BLaER1 (cell line): ENCODE results near the gene THEMIS.
"Not testable (repeated sequence)": the region's sequence is repeated elsewhere in the genome, so short reads cannot be mapped to it uniquely, and the experiment has no call there.

ENCODE experiments used
- H3K27ac ChIP-seq: shearing (Covaris generic); formaldehyde crosslinking; 2 replicates; pipeline ENCODE4 v1.8.1; 2022
- H3K27me3 ChIP-seq: shearing (Covaris generic); formaldehyde crosslinking; 2 replicates; pipeline ENCODE4 v1.8.1; 2022
- H3K36me3 ChIP-seq: shearing (Covaris generic); formaldehyde crosslinking; 2 replicates; pipeline ENCODE4 v1.8.1; 2022
- H3K4me1 ChIP-seq: shearing (Covaris generic); formaldehyde crosslinking; 2 replicates; pipeline ENCODE4 v1.8.1; 2022
- H3K4me2 ChIP-seq: shearing (Covaris generic); formaldehyde crosslinking; 2 replicates; pipeline ENCODE4 v1.8.1; 2022
- H3K4me3 ChIP-seq: shearing (Covaris generic); formaldehyde crosslinking; 2 replicates; pipeline ENCODE4 v1.8.1; 2022
- H3K9ac ChIP-seq: shearing (Covaris generic); formaldehyde crosslinking; 2 replicates; pipeline ENCODE4 v1.8.1; 2022
- H3K9me3 ChIP-seq: shearing (Covaris generic); formaldehyde crosslinking; 2 replicates; pipeline ENCODE4 v1.8.1; 2022
- H4K20me1 ChIP-seq: shearing (Covaris generic); formaldehyde crosslinking; 2 replicates; pipeline ENCODE4 v1.8.1; 2022
- Cebpa-rat ChIP-seq: shearing (Covaris generic); IDR thresholded peaks from 2 replicates; pipeline ENCODE4 v1.8.1; 2022

The THEMIS gene

GRCh38 chr6:127790571-127790970 lies 110.3 kb downstream of the THEMIS start:
- Histone ChIP-seq H3K9me3 (0 out of 2 replicates have a peak, but pooled peaks cover 5% of the 10 kb centered on the region), H3K36me3 (no peaks in the 10 kb centered on the region), H4K20me1 (no peaks in the 10 kb centered on the region), H3K4me1 (no peaks in the 10 kb centered on the region), H3K27ac (no peak overlapping the region), H3K27me3 (no peaks in the 10 kb centered on the region), H3K4me3 (no peak overlapping the region), H3K4me2 (no peak overlapping the region), H3K9ac (no peak overlapping the region)
- TF ChIP-seq Cebpa-rat, result no peak

GRCh38 chr6:127786109-127786508 lies 114.7 kb downstream of the THEMIS start:
- TF ChIP-seq Cebpa-rat, result no peak
- Histone ChIP-seq H4K20me1 (no peaks in the 10 kb centered on the region), H3K4me2 (no peak overlapping the region), H3K36me3 (no peaks in the 10 kb centered on the region), H3K27ac (no peak overlapping the region), H3K9me3 (0 out of 2 replicates have a peak, but pooled peaks cover 2% of the 10 kb centered on the region), H3K4me1 (no peaks in the 10 kb centered on the region), H3K4me3 (no peak overlapping the region), H3K9ac (no peak overlapping the region), H3K27me3 (no peaks in the 10 kb centered on the region)

GRCh38 chr6:127784468-127784867 lies 116.4 kb downstream of the THEMIS start:
- Histone ChIP-seq H3K4me3 (no peak overlapping the region), H3K27me3 (no peaks in the 10 kb centered on the region), H4K20me1 (no peaks in the 10 kb centered on the region), H3K9ac (no peak overlapping the region), H3K36me3 (no peaks in the 10 kb centered on the region), H3K4me1 (no peaks in the 10 kb centered on the region), H3K9me3 (no peaks in the 10 kb centered on the region), H3K4me2 (no peak overlapping the region), H3K27ac (no peak overlapping the region)
- TF ChIP-seq Cebpa-rat, result no peak

GRCh38 chr6:127781636-127782272 lies 119.1 kb downstream of the THEMIS start:
- not testable (repeated sequence) for H3K4me1 ChIP-seq, H3K9ac ChIP-seq, H4K20me1 ChIP-seq, H3K27ac ChIP-seq, H3K4me2 ChIP-seq, H3K36me3 ChIP-seq, H3K27me3 ChIP-seq, H3K9me3 ChIP-seq, H3K4me3 ChIP-seq

GRCh38 chr6:127776320-127776719 lies 124.5 kb downstream of the THEMIS start:
- H3K4me3 ChIP-seq, result no peak overlapping the region
- no peaks in the 10 kb centered on the region for H3K36me3 ChIP-seq
- no peak for TF ChIP-seq Cebpa-rat
- H3K27ac ChIP-seq, result no peak overlapping the region
- H3K4me1 ChIP-seq, result no peaks in the 10 kb centered on the region
- H3K4me2 ChIP-seq, result no peak overlapping the region
- H3K27me3 ChIP-seq, result no peaks in the 10 kb centered on the region
- H3K9ac ChIP-seq, result no peak overlapping the region
- H3K9me3 ChIP-seq, result no peaks in the 10 kb centered on the region
- H4K20me1 ChIP-seq, result no peaks in the 10 kb centered on the region

- Histone ChIP-seq H3K9me3 (no peaks in the 10 kb centered on the region), H3K4me3 (no peak overlapping the region), H3K27me3 (no peaks in the 10 kb centered on the region), H3K4me2 (no peak overlapping the region), H3K27ac (no peak overlapping the region), H3K4me1 (no peaks in the 10 kb centered on the region), H3K36me3 (no peaks in the 10 kb centered on the region), H4K20me1 (no peaks in the 10 kb centered on the region), H3K9ac (no peak overlapping the region)
- TF ChIP-seq Cebpa-rat, result no peak
These were observed 125.5 kb downstream of the THEMIS start for GRCh38 chr6:127775371-127775770.

- no peak overlapping the region for H3K4me2 ChIP-seq
- no peak overlapping the region for H3K9ac ChIP-seq
- H3K9me3 ChIP-seq, result no peaks in the 10 kb centered on the region
- no peaks in the 10 kb centered on the region for H3K27me3 ChIP-seq
- H3K4me1 ChIP-seq, result no peaks in the 10 kb centered on the region
- no peak for TF ChIP-seq Cebpa-rat
- no peak overlapping the region for H3K27ac ChIP-seq
- H4K20me1 ChIP-seq, result no peaks in the 10 kb centered on the region
- no peak overlapping the region for H3K4me3 ChIP-seq
- H3K36me3 ChIP-seq, result no peaks in the 10 kb centered on the region
These were observed 132.1 kb downstream of the THEMIS start for GRCh38 chr6:127768745-127769144.

- H3K36me3 ChIP-seq, result no peaks in the 10 kb centered on the region
- no peak overlapping the region for H3K4me2 ChIP-seq
- H3K9ac ChIP-seq, result no peak overlapping the region
- no peak overlapping the region for H3K27ac ChIP-seq
- H4K20me1 ChIP-seq, result no peaks in the 10 kb centered on the region
- no peaks in the 10 kb centered on the region for H3K27me3 ChIP-seq
- H3K4me3 ChIP-seq, result no peak overlapping the region
- TF ChIP-seq Cebpa-rat, result no peak
- H3K4me1 ChIP-seq, result no peaks in the 10 kb centered on the region
- no peaks in the 10 kb centered on the region for H3K9me3 ChIP-seq
These were observed 132.6 kb downstream of the THEMIS start for GRCh38 chr6:127768223-127768622.

- H3K4me1 ChIP-seq, result no peaks in the 10 kb centered on the region
- H3K27me3 ChIP-seq, result no peaks in the 10 kb centered on the region
- no peak overlapping the region for H3K9ac ChIP-seq
- no peak for TF ChIP-seq Cebpa-rat
- no peak overlapping the region for H3K4me3 ChIP-seq
- no peak overlapping the region for H3K27ac ChIP-seq
- no peaks in the 10 kb centered on the region for H3K9me3 ChIP-seq
- no peak overlapping the region for H3K4me2 ChIP-seq
- H4K20me1 ChIP-seq, result no peaks in the 10 kb centered on the region
- H3K36me3 ChIP-seq, result no peaks in the 10 kb centered on the region
These were observed 134.9 kb downstream of the THEMIS start for GRCh38 chr6:127765949-127766348.

- Histone ChIP-seq H4K20me1 (no peaks in the 10 kb centered on the region), H3K36me3 (no peaks in the 10 kb centered on the region), H3K4me1 (no peaks in the 10 kb centered on the region), H3K27me3 (no peaks in the 10 kb centered on the region), H3K9ac (no peak overlapping the region), H3K4me2 (no peak overlapping the region), H3K4me3 (no peak overlapping the region), H3K27ac (no peak overlapping the region), H3K9me3 (no peaks in the 10 kb centered on the region)
- no peak for TF ChIP-seq Cebpa-rat
These were observed 138.6 kb downstream of the THEMIS start for GRCh38 chr6:127762284-127762683.

GRCh38 chr6:127761084-127761483 lies 139.8 kb downstream of the THEMIS start:
- no peaks in the 10 kb centered on the region for H3K27me3 ChIP-seq
- no peaks in the 10 kb centered on the region for H3K4me1 ChIP-seq
- H3K36me3 ChIP-seq, result no peaks in the 10 kb centered on the region
- H3K4me3 ChIP-seq, result no peak overlapping the region
- H3K9me3 ChIP-seq, result no peaks in the 10 kb centered on the region
- H4K20me1 ChIP-seq, result no peaks in the 10 kb centered on the region
- H3K27ac ChIP-seq, result no peak overlapping the region
- H3K4me2 ChIP-seq, result no peak overlapping the region
- no peak overlapping the region for H3K9ac ChIP-seq
- TF ChIP-seq Cebpa-rat, result no peak
